Retinal pigment epithelial cell (primary cell): ENCODE measurements around the gene DPP7.

Experiments used
- DNase-seq: peaks from one replicate; pipeline ENCODE4 v3.0.0-alpha.2; 2010; ENCODE audit warnings: low read depth
- H3K4me3 ChIP-seq: 2 replicates; pipeline ENCODE4 v1.5.1; 2011; ENCODE audit warnings: mild to moderate bottlenecking, low read length, control low read depth, moderate library complexity
- CTCF ChIP-seq: conservative IDR thresholded peaks from 2 replicates; pipeline ENCODE4 v1.5.1; 2011; ENCODE audit warnings: low read depth, low read length, control low read depth, inconsistent platforms

The DPP7 gene

GRCh38 chr9:137114613-137115393, at the start of gene DPP7:
Gene DPP7, minus strand, starts transcription at chr9:137114733. Its CDS starts 20 bp downstream, at chr9:137114713.
- TF ChIP-seq CTCF = no peak
- peak within 1 kb of the TSS; percentile 43 for H3K4me3 ChIP-seq
- no peak for DNase-seq

GRCh38 chr9:137163805-137164204, 49.3 kb upstream of the DPP7 start:
- TF ChIP-seq CTCF = no peak
- DNase-seq = no peak
- H3K4me3 ChIP-seq = no peak overlapping the region

GRCh38 chr9:137163365-137163715, 48.8 kb upstream of the DPP7 start:
- H3K4me3 ChIP-seq = peak overlapping the region; percentile 19
- DNase-seq = no peak
- no peak for TF ChIP-seq CTCF

- DNase-seq = no peak
- peak overlapping the region; percentile 19 for H3K4me3 ChIP-seq
- TF ChIP-seq CTCF = no peak
Observed at GRCh38 chr9:137162505-137163364, 48.2 kb upstream of the DPP7 start.

- no peak overlapping the region for H3K4me3 ChIP-seq
- no peak for DNase-seq
- TF ChIP-seq CTCF = no peak
Observed at GRCh38 chr9:137161558-137162486, 47.3 kb upstream of the DPP7 start.

GRCh38 chr9:137160716-137161557, 46.4 kb upstream of the DPP7 start:
- DNase-seq = no peak
- H3K4me3 ChIP-seq = no peak overlapping the region
- TF ChIP-seq CTCF = no peak
